ENCODE measurements around the gene NR1H2.

Gene NR1H2

GRCh38 chr19:50376166-50377050, at the start of gene NR1H2:
NR1H2 (plus strand) TSS chr19:50376457; CDS start chr19:50377606, 1,149 bp downstream.
- no peak for TF ChIP-seq CTCF (IDR thresholded peaks at IDR 0.05; ENCODE audit: control extremely low read depth, extremely low read depth, low read depth, missing control alignments)
- ChIA-PET POLR2A (interaction anchor here (0.9 kb wide), 1 partner anchor 48 kb away, joined by 5 read pairs; the partner anchor contains the start of gene KCNC3), CTCF (interaction anchor here (0.7 to 2.7 kb wide), 6 partner anchors 19 to 180 kb away, joined by 3 to 7 read pairs (median 6); partner anchors contain the start of gene KCNC3)
- peak; percentile 89 for DNase-seq (ENCODE audit: extremely low spot score)

- ChIA-PET CTCF (interaction anchor here (2.6 kb wide), 1 partner anchor 11 kb away, joined by 5 read pairs; no protein-coding TSS in a partner anchor), POLR2A (no interaction called here)
- TF ChIP-seq CTCF (IDR thresholded peaks at IDR 0.05; ENCODE audit: control extremely low read depth, extremely low read depth, low read depth, missing control alignments), result no peak
- no peak for DNase-seq (ENCODE audit: extremely low spot score)
Measured at GRCh38 chr19:50327013-50327412, 49.2 kb upstream of the NR1H2 start.

- POLR2A ChIA-PET, result interaction anchor here (0.5 kb wide), 1 partner anchor 113 kb away, joined by 3 read pairs; no protein-coding TSS in a partner anchor
- no peak for DNase-seq (ENCODE audit: extremely low spot score)
- CTCF ChIA-PET, result interaction anchor here (0.7 to 2.1 kb wide), 17 partner anchors 8 to 594 kb away, joined by 3 to 25 read pairs (median 5); partner anchors contain the start of gene NR1H2
- TF ChIP-seq CTCF (IDR thresholded peaks at IDR 0.05; ENCODE audit: control extremely low read depth, extremely low read depth, low read depth, missing control alignments), result no peak
Measured at GRCh38 chr19:50327461-50328223, 48.6 kb upstream of the NR1H2 start.

GRCh38 chr19:50328224-50328872, 47.9 kb upstream of the NR1H2 start:
- DNase-seq (ENCODE audit: extremely low spot score), result peak; percentile 37
- POLR2A ChIA-PET, result interaction anchor here (0.5 to 1.3 kb wide), 9 partner anchors 12 to 1428 kb away, joined by 3 to 9 read pairs (median 5); partner anchors contain the start of genes NR1H2, NUP62 and RRAS

GRCh38 chr19:50328873-50329145, 47.4 kb upstream of the NR1H2 start:
- ChIA-PET CTCF (interaction anchor here (0.6 to 2.1 kb wide), 22 partner anchors 11 to 396 kb away, joined by 3 to 25 read pairs (median 4); partner anchors contain the start of gene NR1H2), POLR2A (interaction anchor here (0.5 to 1.3 kb wide), 13 partner anchors 12 to 1428 kb away, joined by 3 to 9 read pairs (median 5); partner anchors contain the start of genes AP2A1, NR1H2, NUP62 and RRAS)
- TF ChIP-seq CTCF (IDR thresholded peaks at IDR 0.05; ENCODE audit: control extremely low read depth, extremely low read depth, low read depth, missing control alignments), result peak; percentile 43
- DNase-seq (ENCODE audit: extremely low spot score), result no peak

More at GRCh38 chr19:50328224-50328872, 47.9 kb upstream of the NR1H2 start:
- peak; percentile 78 for TF ChIP-seq CTCF (IDR thresholded peaks at IDR 0.05; ENCODE audit: control extremely low read depth, extremely low read depth, low read depth, missing control alignments)
- CTCF ChIA-PET, result interaction anchor here (0.7 to 2.1 kb wide), 23 partner anchors 8 to 594 kb away, joined by 3 to 25 read pairs (median 4); partner anchors contain the start of gene NR1H2
